Glomerular visceral epithelial cell (primary cell): ENCODE results near the gene ASTN2.
A peak's percentile ranks its signal among the peaks of the same experiment; 100 is the strongest.

Source experiments
- DNase-seq: peaks from one replicate; pipeline ENCODE4 v3.0.0-alpha.2; 2016; ENCODE audit errors: extremely low spot score

Gene ASTN2

DNA sequence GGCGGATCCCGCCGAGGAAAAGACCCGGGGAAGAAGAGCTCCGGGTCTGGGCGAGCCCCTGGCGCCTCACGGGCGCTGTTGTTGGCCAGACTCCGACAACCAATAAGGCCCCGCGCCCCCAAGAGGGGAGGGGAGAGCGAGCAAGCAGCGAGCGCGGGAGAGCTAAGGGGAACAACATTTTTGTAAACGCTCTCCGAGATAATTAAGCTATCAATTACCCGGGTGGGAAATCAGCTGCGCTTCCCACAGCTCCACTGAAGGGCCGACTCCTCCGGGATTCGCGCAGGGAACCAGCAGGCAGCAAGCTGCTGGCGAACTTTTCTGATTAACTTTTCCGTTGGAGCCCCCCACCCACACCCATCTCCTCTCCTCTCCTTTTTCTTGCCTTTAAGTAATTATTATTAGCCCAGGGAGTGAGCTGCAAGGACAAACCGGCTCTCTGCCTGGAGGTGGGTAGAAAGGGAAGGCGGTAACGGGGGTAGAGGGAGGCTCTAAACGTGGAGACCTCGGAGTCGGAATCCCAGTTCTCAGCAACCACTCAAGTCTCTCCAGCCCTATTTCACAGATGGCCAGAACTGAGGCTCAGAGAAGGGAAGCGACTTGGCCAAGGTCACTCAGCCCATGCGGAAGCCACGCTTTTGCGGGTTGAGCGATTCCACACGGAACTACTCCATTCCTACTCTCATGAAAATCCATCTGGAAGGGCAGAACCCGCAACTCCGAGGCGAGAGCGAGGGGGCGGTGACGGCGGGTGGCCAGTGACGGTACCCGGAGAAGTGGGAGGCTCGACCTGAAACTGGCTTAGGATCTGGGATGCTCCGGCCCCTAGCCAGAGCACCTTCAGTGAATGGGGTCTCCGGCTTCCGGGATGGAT lies 1.3 kb downstream of the ASTN2 start:
- no peak for DNase-seq

DNA sequence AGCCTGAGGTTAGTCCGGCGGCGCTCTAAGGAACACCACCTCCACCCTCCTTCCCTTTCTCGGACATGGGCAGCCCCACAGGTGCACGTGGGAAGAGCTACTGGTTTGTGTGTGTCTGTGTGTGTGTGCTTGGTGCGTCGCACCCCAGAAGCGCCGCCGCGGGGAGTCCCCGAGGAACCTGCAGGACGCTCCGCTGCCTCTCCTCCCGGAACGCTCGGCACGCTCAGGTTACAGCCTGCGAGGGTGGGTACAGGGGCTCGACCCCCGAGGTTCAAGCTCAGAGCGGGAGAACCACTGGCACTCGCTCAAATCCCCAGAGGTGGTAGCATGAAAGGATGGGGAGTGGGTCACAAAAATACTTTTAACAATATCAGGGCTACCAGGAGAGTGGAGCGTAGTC lies 2.0 kb downstream of the ASTN2 start:
- DNase-seq: no peak

DNA sequence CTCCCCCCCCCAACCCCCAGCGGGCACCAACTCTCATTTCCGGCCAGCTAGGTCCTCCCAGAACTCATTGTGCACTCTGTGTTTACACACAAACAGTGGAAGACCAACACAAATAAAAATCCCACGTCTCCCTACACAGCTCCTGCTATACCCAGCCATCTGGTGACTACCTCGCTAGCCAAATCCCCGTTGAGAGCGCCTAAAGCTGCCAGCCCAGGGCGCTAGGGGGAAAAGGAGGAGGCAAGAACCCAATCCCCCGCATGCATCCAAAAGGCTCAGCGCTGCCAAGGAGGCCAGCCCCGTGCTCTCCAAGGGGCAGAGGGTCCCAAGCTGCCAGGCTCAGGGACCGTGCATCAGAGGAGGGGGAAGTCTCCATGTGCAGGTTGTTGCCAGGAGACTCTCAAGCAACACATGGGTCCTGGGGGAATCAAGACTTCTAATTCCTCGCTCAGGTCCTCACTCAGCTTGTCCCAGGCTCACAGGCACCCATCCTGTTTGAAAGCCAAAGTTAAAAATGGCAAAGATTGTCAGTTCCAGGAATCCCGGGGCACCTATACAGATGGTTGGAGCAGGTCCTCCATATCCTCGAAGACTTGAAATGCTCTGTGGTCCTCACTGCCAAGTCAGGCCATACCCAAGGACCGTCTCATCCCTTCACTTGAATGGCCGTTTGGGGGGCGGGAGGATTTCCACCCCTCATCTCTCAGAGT lies 2.7 kb downstream of the ASTN2 start:
- DNase-seq: no peak

DNA sequence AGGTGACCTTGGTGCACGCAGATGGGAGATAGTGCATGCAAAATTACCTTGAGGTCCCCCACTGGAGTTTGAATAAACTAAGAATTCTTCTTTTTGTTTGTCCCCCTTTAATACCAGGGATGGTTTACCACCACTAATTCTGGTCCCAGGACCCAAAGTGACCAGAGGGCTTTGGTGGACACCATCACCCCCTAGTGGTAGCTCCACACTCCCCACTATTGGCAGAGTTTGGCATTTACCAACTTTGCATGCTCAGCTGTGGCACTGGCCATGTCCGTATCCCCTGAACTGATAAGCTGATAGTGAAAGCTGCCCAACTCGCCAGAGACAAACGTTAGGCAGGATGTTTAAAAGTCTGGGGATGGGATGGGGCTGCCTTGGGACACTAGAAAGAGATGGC lies 3.3 kb downstream of the ASTN2 start:
- peak; percentile 12 for DNase-seq

DNA sequence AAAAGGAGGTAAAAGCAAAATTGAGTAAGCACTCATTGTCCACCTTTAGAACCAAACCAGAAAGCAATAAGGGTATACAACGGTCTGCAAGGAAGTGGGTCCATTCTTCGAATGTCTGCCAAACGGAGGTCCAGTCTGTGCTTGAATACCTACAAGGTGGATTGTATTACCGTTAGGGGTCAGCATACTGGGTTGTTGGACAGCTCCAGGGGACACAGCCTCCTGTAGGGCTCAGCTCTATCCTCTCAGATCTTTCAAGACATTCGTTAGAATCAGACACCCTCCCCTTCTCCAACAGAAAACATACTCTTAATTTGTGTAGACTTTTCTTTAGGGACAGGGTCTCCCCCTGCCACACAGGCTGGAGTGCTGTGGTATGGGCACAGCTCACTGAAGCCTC lies 5.5 kb downstream of the ASTN2 start:
- DNase-seq: no peak

DNA sequence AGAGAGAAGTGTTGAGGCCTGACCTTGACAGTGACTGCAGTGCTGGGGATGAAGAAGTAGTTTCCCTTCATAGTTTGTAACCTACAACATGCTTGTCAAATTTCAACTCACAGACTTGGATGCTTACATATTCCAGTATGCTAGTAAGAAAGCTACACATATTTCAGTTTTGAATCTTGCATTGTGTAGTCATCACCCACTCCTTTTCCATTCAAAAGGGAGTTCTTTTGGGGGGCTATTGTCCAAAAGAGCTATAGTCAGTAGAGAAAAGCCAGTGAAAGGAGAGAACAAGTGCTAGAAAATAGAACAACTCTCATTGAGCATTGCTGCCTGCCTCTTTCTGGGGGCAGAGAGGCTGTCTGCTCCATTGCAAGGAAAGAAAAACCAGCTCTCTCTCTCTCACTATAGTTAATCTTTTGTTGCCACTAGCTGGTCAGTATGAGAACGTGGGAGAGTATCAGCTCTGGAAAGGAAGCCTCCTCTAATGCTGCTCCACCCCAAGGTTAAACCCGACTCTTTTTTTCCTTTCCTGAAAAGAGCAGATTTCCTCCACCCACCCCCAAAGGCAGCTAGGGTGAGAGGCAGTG lies 7.3 kb downstream of the ASTN2 start:
- no peak for DNase-seq

DNA sequence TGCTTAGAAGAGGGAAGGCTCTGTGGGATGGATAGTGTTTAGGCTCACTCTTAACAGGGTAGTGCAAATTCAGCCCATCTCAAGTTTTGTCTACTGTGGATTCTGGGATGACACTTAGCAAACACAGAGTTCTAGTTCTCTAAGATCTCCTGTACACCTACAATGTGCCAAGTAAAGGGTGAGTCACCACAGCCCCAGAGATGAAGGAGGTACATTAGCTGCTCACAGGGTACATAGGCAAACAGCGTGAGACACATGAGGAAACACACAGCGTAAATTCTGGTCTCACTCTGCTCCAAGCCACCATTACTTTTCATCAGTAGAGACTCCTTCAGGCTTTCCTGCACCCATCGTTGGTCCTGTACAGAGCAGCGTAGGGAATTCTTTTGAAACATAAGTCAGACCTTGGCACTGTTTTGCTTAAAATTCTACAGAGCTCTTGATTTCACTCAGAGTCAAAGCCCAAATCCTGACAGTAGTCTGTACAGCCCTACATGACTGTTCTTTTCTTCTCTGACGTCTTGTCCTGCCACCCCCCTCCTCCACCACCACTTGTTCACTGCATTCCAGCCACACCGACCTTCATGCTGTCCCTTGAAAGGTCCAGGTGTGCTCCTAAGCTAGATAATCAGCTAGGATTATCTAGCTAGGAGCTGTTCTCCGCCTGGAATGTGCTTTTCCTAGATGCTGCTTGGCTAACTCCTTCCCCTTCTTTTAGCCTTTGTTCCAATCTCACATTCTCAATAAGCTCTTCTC lies 8.7 kb downstream of the ASTN2 start:
- no peak for DNase-seq

DNA sequence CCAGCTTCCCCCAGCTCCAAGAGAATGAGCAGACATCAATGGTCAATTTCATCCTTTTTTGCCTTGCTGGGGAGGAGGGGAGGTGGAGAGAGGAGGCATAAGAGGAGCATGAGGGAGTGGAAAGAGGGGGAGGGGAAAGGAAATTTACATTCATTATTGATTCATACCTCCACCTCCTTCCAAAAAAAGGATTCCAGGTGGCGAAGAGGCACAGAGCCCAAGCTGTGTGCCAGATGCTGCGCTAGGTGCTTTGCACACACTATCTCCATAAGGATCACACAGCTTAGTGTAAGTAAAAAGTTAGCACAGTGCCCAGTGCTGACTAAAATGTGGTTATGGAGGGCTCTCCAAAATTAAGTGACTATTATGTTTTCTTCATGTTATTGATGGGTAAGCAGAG lies 11.0 kb downstream of the ASTN2 start:
- no peak for DNase-seq

DNA sequence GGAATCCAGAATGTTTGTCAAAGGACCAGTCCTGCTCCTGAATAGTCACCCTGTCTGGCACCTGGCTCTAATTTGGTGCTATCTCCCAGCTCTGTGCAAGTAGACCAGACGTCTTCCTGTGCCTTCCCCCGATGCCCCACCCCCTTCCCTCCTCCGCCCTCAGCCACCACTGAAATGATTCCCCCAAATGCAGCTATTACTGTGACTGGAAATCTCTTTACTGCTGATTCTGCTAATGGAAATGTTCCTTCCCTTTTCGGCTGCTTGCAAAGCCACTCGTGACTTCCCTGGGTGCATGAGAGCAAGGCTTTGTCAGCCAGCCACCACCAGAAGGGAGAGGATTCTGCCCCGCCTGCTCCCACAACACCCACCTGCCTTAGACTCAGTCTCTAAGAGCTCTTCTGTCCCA lies 11.4 kb downstream of the ASTN2 start:
- no peak for DNase-seq

DNA sequence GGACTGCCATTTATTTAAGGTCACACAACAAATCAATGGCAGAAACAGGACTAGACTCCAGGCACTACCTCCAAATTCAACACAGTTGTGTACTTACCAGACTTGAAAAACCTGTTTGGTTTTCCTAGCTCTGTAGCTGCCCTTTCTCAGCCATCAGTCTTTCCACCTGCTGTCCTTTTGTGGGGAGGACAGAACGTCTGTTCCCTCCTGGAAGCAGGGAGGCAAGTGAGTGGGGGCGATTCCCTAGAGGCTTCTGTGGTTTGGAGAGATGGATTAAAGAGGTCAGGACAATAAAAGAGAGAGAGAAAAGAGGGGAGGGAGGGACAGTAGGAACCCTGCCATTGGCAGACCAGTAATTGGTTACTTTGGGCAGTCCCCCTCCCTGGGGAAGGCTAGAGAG lies 14.7 kb downstream of the ASTN2 start:
- no peak for DNase-seq

DNA sequence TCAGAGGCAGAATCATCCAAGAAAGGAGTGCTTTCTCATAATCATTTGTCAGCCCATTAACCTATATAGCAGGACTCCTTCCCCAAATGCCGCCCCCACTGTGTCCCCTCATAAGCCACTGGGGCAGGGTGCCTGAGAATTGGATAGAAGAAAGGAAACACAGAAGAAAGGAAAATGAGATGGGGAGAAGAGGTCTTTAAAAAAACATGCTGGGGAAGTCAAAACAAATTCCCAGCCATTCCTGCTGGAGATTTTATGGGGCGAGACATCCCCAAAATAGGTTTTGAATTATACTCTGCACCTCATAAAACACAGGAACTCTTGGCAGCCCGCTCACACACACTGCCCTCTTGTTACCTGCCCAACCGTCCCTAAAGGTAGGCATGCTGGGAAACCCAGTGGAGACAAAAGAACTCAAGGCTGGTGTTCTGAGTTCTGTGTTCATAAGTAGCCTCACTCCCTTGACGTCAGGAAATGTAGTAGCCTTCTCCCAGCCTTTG lies 19.7 kb downstream of the ASTN2 start:
- DNase-seq: no peak

DNA sequence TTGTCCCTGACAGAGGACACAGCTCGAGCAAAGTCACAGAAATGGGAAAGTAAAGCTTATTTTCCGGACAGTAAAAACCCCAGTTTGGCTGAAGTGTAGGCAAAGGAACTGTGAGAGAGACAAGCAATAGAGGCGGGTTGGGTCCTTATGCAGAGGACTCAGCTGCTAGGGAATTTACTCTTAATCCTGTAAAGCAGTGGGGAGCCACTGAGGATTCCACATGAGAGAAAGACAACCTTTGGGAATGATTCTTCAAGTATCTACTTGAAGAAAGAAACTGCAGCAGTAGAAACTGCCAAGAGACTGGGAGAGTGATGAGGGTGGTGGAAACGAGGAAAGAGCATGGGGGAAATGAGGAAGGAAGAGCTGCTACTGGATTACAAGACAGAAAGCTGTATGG lies 20.2 kb downstream of the ASTN2 start:
- DNase-seq: no peak

DNA sequence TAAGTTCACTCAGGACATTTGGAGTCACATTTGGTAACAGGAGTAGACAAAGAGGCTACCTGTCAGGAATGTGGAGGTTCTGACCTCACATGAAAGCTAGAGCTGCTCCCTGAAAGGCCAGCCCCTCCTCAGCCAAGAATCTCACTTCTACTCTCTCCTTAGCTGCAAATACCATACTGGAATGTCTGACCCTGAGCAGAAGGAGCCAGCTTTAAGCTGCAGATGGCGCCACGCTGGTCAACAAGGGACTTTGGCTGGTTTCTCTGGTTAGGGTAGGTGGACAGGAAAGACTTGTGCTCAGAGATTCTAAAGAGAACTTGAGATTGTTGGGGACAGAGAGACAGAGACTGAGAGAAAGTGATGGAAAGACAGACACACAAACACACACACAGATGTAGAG lies 21.9 kb downstream of the ASTN2 start:
- DNase-seq: no peak

DNA sequence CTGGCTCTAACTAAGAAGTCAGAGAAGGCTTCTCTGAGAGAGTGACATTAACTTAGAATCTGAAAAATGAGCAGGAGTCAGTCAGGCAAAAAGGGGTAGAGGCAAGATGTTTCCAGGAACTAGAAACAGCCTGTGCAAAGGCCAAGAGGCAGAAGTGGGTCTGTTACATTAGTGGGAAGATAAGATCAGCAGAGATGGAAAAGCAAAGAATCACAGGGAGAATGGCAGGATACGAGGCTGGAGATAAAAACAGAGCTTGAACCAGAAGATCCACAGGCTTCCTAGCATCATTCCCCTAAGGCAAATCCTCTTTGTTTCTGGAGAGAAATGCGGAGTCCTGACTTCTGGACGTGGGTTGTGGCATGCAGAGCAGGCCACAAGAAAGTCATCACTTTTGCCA lies 27.4 kb downstream of the ASTN2 start:
- no peak for DNase-seq

DNA sequence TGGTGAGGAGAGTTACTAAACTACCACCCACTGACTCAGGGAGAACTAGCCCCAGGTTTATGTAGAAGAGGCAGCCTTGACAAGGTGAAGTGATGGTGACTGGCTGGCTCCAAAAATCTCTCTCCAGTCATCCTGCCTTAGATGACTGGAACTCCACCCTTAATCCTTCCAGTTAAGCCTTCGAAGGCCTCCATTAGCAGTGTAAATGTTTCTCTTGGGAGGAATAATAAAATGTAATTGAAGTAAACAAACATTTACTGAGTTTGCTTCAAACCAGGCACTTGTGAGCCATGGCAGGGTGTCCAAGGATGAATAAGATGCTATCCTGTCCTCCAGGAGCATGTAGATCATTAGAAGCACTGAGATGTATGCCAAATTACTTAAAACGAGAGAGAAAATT lies 35.5 kb downstream of the ASTN2 start:
- DNase-seq: no peak

DNA sequence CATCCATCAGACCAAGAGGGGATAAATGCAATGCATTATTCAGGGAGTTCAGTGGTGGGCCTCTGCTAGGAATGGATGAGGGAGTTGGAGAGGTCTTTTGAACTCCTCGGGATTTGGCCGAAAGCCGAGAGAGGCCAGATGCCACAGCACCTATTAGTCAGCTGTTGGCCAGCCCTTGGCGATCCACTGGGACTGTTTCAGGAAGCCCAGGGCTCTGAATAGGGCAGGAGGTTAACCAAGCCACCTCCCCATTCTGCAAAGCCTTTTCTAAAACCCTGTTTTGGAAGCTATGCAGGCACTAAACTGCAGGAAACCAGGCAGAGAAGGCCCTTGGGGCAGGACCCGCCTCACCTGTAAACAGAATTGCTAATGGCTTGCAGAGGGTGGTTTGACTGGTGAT lies 37.8 kb downstream of the ASTN2 start:
- no peak for DNase-seq

DNA sequence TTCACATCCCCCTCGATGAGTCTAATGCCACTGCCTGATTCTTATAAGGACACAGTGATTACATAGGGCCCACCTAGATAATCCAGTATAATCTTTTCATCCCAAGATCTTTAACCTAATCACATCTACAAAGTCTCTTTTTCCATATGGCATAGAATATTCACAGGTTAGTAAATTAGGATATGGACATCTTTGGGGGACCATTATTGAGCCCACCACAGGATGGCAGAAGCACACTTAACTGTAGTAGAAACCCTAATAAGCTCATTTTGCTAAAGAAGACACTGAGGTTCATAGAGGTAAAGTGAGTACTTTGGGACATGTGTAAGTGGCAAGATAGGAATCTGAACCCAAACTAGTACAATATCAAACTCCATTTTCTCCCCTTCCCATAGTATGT lies 38.9 kb downstream of the ASTN2 start:
- no peak for DNase-seq

DNA sequence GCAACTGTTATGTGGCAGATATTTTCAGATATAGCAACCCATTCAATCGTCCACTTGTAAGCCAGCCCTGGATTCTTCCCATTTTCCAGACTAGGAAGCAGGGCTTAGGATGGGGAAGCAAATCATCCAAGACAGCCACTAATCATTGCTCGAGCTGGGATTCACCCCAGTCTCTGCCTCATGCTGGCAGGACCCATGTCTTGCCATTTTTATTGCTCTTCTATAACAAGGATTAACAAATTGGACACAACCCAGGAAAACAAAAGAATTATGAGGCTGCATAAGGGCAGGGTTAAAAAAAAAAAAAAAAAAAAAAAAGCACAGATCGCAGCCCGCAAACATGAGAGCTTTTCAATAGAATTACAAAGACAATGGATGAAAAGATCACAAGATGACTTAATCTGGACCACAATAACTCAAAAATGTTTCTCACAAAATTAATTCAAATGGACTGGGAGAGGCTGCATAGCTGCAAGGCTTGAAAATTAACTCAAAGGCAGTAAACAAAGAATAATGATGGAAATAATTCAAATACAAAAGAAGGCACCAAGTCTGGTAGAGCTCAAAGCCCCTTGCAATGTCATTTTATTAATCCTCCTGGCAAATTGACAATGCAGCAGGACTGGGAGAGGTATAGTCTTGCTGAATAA lies 40.7 kb downstream of the ASTN2 start:
- DNase-seq: no peak

DNA sequence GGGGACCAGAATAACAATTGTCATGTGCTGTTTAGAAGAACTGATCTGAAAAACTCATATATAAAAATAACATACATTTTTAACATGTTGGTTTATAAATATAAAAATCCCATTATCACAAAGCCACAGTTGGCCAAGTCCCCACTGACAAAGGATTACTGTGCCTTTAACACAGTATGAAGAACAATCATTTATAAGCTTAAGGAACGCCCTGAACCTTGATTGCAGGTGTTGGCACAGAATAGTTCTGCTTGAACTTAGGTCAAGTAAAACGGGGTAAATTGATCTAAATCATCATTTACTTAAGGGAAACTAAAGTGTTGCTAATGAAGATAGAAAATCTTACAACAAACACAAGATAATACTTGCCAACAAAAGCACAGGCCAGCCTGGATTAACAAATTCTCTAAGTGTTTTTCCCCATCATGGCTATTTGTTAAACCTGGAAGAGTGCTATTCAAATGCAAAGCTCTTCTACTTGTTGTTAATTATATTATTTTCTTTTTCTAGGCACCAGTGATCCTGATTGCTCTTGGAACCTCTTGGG lies 46.1 kb downstream of the ASTN2 start:
- DNase-seq: no peak

DNA sequence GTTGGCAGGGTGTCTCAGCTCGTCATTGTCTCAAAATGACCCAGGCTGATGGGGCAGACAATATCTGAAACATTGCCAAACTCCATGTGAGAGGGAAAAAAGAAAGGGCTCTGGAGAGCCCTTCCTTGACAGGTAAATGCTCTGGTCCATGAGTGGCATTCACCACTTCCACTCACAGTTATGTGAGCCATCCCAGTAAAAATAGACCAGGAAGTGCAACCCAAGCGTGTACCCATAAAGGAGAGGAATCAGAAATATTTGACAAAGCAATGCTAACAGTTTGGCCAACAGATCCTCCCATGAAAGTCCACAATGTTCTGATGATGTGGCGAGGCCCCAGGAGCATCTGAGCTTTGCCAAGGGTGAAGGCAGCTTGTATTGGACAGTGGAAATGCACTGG lies 49.4 kb downstream of the ASTN2 start:
- DNase-seq: no peak

DNA sequence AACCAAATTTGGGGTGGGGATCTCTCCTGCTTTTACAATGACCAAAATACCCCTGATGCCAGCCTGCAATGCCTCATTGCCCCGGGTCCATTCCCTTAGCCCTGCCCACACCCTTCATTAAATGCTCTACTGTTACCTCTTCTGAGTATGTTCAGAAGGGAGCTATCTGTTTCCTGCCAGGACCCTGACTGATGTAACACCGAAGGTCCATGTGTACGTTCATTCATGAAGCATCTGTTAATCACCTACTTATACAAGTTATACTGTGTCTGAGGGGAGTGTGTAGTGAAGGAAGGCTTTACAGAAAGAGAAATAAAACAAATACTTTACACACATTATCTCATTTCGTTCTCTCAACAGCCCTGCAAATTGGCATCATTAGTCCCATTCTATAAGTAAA lies 51.9 kb downstream of the ASTN2 start:
- DNase-seq: no peak
